ENCODE data around the gene PCK2.
"Not testable (repeated sequence)": the region's sequence is repeated elsewhere in the genome, so short reads cannot be mapped to it uniquely, and the experiment has no call there.

PCK2 gene

DNA sequence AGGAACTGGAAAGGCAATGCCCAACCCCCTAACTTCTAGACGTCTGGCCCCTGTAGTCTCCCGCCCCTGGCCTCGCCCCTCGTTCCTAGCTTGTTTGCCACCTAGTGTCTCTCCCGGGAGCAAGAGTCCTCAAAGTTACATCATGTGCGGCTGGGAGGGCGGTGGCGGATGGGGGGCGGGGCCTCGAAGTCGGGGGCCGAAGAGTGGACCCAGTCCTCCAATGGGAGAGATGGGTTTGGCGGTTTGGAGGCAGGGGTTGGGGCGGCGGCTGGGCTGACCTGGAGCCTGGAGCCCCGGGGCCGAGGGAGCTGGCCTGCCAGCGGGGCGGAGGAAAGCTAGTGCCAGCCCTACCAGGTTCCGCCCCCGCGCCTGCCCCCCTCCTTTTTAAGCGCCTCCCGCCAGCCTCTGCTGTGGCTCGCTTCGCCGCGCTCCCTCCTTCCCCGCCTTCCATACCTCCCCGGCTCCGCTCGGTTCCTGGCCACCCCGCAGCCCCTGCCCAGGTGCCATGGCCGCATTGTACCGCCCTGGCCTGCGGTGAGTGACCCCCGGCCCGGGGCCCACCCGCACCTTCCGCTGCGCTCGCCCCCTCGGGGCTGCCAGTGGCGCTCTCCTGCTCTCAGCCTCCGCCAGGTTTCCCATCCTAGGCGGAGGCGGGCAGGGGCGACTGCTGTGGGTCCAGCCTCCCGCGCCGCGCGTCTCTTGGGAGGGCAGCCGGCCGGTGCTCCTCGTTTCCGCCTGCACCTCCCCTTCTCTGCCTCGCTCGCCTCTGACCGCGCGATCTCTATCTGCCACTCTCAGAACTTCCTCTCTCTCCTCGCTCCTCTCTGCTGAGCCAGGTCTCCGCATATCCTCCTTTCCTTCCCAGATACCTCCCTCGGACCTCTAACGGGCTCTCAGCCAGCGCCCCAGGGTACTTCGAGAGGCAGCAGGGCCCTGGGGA, at the start of gene PCK2:
TSS of gene PCK2 (plus strand) at position 411 of the 940 bp plus-strand sequence. CDS start at position 506, 95 bp downstream.
- DNase-seq (ENCODE audit: low read depth in 2 of 2): peak; percentile 94 to 95

DNA sequence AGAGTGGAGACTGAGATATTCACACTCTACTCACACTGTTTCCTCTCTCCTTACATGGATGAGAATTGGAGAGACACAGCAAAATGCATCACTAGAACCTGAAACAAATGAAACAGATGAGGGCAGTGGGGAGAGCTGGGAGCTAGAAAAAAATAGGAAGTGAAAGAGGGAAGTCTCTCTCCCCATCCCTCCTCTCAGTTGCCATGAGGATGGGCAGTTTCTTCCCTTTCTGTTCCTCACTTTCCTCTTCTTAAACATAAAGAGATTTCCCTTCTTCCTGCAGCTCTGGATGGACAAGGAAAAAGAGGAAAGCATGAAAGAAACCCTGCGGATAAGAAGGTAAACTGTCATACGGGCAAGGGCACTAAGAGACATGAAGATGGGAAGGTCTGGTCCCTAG, 45.1 kb upstream of the PCK2 start:
- not testable (repeated sequence) for DNase-seq (ENCODE audit: low read depth in 2 of 2)

DNA sequence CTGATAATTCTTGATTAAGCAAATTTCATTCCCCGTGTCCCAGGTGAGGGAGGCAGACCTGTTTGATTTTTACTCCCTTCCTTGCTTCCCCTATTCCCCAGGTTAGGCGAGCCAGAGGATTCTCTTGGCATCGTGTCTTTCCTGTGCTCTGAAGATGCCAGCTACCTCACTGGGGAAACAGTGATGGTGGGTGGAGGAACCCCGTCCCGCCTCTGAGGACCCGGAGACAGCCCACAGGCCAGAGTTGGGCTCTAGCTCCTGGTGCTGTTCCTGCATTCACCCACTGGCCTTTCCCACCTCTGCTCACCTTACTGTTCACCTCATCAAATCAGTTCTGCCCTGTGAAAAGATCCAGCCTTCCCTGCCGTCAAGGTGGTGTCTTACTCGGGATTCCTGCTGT, 43.4 kb upstream of the PCK2 start:
- not testable (repeated sequence) for DNase-seq (ENCODE audit: low read depth in 2 of 2)

DNA sequence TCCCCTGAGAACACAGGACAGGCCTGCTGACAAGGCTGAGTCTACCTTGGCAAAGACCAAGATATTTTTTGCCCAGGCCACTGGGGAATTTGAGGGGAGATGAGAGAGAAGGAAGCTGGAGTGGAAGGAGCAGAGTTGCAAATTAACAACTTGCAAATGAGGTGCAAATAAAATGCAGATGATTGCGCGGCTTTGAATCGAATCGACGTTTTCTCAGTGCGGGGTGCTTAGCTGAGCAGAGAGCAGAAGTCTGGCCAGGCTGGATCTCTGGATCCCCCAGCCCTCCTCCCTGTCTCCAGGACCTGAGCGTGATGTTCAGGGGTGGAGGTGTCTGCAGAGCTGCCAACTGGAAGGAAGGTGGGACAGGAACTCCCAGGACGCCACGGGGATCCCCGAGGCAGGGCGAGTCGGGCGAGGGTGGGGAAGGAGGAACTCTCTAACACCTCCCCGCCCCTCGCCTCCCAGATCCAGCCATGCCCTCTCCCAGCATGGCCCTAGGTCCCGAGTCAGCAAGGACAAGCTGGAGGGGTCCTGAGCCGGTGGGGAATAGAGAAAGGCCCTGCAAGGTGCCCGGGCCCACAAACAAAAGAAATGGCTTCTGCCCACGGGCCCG, 42.8 kb upstream of the PCK2 start:
- DNase-seq (ENCODE audit: low read depth in 2 of 2): no peak

DNA sequence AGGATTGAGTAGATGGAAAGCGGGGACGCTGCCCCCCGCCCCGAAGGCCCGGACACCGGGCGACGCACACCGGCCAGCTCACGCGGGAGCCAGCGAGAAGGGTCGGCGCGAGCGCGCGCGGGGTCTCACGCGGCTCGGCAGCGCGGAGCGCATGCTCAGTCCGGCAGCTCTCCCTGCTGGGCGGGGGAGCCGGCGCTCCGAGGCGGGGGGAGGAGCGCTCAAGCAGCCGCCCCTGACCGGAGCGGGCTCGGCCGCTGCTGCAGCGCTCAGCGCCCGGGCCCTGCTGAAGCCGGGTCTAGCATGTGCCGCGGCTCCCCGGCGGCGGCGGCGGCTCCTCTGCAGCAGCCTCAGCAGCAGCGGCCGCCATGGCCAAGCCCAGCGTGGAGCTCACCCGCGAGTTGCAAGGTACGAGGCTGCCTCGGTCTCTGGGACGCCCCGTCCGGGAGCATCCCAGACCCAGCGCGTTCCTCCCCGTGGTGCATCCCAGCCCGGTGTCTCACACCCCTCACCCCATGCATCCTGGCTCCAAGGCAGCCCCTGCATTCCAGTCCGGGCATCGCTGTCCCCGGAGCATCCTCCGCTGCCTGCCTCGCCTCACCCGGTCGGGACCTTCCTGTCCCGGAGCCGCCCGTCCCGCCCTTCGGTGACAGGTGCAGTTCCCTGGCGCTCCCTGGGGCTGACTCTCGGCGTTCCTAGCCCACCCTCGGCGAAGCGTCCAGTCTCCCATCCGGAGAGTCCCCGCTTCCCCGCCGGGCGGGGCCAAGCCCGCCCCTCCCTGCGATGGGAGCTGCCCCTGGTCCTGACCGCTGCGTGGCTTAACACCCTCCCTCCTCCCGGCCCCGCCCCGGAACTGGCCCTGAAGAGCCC, 42.1 kb upstream of the PCK2 start, which contains the start of gene CARMIL3:
TSS of gene CARMIL3 (plus strand) at position 221 of the 867 bp plus-strand sequence. CDS start at position 366, 145 bp downstream.
- DNase-seq (ENCODE audit: low read depth in 2 of 2): no peak

DNA sequence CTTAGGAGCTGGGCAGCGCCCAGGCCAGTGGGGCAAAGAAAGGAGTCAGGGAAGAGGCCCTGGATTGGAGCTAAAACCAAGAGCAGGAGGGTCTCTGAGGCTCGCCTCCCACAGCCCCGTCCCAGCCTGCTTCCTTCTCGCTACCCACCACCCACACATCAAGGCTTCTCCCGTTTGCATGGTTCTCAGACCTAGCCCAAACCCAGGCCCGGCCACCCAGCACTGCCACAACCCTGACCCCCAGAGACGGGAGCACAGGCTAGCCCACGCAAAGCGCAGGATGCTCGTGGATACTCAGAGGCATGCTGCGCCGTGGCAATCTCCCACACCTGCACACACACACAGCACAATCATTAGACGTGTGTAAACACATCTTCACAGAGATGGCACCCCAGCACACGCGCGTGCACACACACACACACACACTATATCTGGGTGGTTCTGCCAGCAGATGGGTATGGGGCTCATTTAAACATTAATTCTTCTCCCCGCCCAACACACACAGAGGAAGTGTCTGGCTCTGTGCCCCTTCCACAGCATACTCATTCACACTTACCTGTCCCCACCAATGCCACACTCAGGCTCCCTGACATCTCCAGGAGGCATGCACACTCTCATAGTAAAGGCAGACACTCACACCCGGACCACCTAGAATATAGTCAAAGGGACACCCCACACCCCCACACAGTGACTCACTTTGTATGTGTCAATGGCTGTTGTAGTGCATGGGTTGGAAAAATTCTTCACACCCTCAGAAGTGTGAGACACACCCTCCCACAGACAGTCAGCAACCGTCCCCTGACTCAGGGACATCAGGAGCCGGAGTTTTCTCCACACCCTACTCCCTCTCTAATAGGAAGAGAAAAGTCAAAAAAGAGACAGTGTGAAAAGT, 41.2 kb upstream of the PCK2 start:
- DNase-seq (ENCODE audit: low read depth in 2 of 2): no peak

DNA sequence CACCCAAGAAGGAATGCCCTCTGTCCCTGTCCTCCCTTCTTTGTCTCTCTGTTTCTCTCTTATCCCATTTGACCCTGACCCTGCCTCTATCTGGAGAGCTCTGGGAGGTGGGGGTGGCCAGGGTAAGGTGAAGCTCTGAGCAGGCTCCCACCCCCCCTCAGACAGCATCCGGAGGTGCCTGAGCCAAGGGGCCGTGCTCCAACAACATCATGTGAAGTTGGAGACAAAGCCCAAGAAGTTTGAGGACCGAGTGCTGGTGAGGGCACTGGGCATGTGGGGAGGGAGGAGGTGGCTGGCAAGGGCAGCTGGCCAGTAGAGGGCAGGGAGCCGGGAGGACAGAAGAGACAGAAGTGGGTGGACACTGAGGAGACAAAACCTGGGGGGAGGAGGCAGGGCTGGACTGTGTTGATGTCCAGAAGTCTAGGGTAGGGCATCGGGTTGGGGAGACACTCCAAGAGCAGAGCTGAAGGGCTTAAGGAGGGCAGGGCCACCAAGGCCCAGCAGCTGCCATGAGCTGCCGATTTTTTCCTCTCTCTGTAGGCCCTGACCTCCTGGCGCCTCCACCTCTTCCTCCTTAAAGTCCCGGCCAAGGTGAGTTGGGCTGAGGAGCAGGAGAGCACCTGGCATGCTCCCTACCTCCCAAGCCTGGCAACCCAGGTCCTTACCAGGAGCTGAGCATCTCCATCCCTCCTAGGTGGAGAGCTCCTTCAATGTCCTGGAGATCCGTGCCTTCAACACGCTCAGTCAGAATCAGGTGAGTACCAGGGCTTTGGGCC, 40.4 kb upstream of the PCK2 start:
- no peak for DNase-seq (ENCODE audit: low read depth in 2 of 2)

DNA sequence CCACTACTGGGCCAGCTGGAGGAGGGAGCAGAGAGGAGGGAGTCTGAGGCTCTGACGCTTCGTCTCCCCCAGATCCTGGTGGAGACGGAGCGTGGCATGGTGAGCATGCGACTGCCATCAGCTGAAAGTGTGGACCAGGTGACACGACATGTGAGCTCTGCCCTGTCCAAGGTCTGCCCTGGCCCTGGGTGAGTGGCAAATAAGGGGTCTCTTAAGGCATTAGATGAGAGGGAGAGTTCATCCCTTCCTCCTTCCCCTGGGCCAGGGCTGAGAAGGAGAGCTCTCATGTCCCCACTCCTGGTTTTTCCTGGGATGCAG, 39.8 kb upstream of the PCK2 start:
- DNase-seq (ENCODE audit: low read depth in 2 of 2): no peak

DNA sequence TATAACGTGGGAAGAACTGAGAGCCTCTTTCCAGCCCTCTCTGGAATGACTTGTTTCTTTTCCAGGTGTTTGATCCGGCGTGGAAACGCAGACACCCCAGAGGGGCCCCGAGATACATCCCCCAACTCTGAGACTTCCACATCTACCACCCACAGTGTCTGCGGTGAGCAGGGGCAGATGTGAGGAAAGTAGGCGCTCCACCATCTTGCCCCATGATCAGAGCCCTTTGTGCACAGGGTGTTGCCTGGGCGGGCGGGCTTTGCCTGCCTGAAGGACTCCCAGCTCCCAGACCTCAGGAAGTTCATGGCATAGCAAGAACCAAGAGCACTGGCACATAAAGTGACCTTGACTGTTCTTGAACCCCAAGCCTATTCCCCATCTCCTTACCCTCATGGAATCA, 39.5 kb upstream of the PCK2 start:
- no peak for DNase-seq (ENCODE audit: low read depth in 2 of 2)

DNA sequence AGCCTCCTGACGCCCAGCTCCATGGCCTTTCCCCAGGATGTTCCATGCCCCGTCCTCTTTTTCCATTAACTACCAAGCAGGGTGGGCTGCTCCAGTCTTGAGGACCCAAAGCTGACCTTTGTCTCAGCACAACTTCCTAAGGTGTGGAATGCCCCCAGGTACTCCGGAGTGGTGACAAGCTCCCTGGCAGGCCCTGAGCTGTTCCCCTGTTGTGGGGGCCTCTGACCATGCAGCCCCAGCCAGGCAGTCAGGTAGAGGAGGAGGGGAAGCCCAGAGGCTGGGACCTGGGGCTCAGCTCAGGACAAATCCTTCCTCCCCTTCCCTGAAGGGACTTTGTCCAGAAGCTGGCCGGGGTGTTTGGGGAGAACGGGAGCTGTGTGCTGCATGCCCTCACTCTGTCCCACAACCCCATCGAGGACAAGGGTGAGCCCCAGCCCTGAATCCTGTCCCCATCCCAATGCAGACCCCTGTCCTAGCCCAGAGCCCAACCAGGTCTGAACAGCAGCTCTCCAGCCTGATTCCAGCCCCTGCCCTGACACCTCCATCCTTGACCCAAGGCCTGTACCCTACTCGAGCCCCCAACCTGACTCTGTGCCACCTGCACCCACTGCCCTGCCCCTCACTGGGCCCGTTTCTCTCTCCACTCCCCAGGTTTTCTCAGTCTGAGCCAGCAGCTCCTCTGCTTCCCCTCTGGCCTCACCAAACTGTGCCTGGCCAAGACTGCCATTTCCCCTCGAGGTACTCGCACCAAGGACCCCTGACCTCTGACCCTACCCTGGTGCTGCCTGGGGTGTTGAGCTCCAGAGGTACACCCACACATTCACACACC, 37.9 kb upstream of the PCK2 start:
- no peak for DNase-seq (ENCODE audit: low read depth in 2 of 2)

DNA sequence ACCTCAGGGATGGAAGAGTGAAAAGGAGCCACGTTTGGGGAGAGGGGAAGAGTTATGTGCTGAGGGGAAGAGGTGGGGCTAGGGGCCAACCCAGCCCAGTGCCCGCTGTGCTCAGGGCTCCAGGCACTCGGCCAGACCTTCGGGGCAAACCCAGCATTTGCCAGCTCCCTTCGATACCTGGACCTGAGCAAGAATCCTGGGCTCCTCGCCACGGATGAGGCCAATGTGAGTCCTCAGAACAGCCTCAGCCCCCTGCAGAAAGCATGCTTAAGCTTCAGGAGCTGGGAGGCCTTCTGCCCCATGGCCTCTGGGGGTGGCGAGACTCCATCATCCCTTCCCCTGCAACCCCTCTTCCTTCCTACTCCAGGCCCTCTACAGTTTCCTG, 37.3 kb upstream of the PCK2 start:
- DNase-seq (ENCODE audit: low read depth in 2 of 2): no peak

DNA sequence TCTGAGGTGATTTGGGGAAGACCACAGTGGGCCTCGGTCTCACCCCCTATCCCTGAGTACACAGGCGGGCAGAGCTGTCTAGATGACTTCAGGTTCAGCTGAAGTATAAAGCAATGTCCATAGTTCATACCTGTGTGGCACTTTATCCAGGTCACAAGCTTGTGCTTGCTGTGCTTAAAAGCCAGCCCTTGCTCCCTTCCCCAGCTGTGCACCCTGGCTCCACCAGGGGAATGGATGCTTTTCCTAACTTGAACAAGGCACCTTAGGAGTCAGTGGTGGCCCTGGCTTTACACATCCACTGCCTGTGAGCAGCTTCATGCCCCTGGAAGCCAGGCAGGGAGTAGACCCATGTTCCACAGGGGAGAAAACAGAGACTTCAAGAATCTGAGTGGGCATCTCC, 36.8 kb upstream of the PCK2 start:
- no peak for DNase-seq (ENCODE audit: low read depth in 2 of 2)

DNA sequence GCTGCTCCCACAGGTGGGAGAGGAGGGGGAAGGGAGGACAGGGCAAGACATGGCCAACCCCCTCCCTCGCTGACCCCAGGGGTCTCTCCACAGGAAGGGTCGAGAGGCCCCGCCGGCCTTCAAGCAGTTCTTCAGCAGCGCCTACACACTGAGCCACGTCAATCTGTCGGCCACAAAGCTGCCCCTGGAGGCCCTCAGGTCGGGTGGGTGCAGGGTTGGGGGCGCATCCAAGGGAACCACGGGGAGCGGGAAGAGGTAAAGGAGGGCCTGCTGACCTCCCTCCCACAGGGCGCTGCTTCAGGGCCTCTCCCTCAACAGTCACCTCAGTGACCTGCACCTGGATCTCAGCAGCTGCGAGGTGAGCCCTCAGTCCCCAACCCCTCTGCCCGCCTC, 36.2 kb upstream of the PCK2 start:
- no peak for DNase-seq (ENCODE audit: low read depth in 2 of 2)

DNA sequence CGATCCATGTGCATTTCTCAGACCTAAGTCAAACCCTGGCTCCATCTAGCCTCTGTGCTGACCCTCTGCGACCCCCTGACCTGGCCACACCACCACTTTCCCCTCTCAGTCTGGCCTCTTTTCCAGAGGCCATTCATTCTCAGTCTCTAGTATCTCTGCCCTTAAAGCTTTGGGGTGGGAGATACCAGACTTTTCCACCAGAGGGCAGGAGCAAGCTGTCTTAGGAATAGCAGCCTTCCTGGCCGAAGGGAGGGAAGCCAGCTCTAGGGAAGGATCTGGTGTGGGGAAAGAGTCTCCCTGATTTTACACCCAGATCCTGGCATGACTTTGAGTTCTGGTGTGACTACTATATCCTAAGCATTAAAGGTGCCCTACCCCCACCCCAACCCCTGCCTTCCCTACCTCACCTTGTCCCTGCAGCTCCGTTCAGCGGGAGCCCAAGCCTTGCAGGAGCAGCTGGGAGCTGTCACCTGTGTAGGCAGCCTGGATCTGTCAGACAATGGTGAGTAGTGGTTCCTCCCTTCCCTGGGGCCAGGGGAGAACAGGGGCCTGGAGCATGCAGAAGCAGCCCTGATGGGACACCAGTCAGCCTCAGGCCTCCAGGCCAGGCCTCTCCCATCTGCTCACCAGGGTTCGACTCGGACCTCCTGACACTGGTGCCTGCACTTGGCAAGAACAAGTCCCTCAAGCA, 35.7 kb upstream of the PCK2 start:
- DNase-seq (ENCODE audit: low read depth in 2 of 2): peak; percentile 40 to 46

DNA sequence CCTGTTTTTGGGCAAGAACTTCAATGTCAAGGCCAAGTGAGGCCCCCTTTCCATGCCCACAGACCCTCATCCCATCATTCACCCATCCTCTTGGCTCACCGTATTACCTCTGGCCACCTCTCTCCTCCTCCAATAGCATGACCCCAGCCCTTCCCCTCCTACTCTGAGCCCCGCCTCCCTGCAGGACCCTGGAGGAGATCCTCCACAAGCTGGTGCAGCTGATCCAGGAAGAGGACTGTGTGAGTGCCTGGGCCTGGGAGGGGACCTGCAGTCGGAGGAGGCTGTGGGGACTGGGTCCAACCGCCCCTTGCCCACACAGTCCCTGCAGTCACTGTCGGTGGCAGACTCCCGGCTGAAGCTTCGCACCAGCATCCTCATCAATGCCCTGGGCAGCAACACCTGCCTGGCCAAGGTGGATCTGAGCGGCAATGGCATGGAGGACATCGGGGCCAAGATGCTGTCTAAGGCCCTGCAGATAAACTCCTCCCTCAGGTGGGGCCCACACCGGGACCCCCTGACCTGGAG, 35.1 kb upstream of the PCK2 start:
- no peak for DNase-seq (ENCODE audit: low read depth in 2 of 2)

DNA sequence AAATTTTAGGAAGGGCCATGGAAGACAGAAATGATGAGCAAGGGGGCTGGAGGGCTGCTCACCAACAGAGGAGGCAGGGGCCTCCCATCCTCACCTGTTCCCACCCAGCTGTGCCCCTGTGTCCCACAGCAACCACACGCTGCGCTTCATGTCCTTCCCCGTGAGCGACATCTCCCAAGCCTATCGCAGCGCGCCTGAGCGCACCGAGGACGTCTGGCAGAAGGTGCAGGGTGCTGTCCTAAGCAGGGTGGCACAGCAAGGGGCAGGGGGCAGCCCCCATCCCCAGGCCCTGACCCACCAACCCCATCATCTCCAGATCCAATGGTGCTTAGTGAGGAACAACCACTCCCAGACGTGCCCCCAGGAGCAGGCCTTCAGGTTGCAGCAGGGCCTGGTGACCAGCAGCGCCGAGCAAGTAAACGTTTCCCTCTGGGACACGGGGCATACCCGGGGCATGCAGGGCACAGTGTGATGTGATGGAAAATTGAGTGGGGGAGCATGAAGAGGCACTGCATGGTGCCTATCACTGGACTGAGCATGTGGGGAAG, 34.2 kb upstream of the PCK2 start:
- no peak for DNase-seq (ENCODE audit: low read depth in 2 of 2)

DNA sequence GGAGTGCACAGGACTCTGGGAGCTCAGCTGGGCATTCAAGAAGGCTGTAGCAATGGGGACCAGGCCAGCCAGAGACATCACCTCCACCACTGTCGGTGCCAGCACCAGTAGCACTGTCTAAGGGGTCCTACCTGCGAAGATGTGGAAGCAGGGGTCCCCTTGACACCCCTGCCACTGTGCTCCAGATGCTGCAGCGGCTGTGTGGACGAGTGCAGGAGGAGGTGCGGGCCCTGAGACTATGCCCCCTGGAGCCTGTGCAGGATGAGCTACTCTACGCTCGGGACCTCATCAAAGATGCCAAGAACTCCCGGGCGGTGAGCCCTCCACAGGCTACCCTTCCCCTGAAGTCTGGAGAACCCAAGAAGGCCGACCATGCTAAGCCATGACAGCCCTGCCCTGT, 33.7 kb upstream of the PCK2 start:
- DNase-seq (ENCODE audit: low read depth in 2 of 2): no peak

Data from fibroblast of skin of left quadriceps (primary cell).